ENCODE measurements around the gene ZNF438. TPM values are rescaled to one million over a fixed set of nuclear protein-coding genes. Genes with fewer than 3 reads are reported as not detected.
A peak's percentile ranks its signal among the peaks of the same experiment; 100 is the strongest.

Gene ZNF438
- total and polyA plus RNA-seq, 2 donors (not counting 1 experiment from before 2014, with no cell fraction given), result 4.7 to 6.6 TPM

DNA sequence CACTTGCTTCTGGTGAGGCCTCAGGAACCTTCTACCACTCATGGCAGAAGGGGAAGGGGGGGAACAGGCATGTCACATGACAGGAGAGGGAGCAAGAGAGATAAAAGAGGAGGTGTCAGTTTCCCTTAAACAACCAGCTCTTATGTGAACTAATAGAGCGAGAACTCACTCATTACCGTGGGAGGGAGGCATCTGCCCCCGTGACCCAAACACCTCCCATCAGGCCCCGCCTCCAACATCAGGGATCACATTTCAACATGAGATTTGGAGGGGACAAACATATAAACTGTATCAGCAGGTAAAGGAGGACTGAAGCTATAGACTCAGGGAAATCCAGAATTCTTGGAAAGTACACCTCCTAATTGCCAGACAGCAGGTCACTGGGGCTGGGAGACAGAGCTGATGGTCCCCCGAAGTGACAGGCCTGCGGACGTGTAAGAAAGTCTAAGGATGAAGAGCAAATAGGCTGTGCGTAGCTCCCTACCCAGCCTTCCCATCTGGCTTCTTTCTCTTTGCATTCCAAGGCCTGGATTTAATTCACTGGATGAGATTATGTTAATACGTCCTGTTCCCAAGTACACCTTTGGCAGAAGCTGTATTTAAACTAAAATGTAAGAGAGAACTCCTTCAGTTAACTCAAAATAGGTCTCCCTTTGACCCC is 215.4 kb downstream of the ZNF438 start:
- H3K4me3 ChIP-seq (replicated peaks in 1 of 4; ENCODE audit: control extremely low read depth in 1 of 4, insufficient read depth in 1 of 4, low read depth in 3 of 4, low read length in 4 of 4), result no peak overlapping the region
- no peaks in the 10 kb centered on the region for H3K79me2 ChIP-seq (ENCODE audit: control insufficient read depth, insufficient read depth, low read length)
- no peaks in the 10 kb centered on the region for H3K9me3 ChIP-seq (ENCODE audit: control insufficient read depth, insufficient read depth, low read depth, low read length)
- H3K4me2 ChIP-seq (ENCODE audit: extremely low read depth, insufficient read depth, low read length), result no peak overlapping the region
- no peak overlapping the region for H2AFZ ChIP-seq (ENCODE audit: low read length)
- DNase-seq (ENCODE audit: low read depth in 2 of 2), result no peak
- H3K4me1 ChIP-seq (ENCODE audit: control insufficient read depth, extremely low read depth, insufficient read depth, low read length), result peaks cover 44% of the 10 kb centered on the region
- no peak overlapping the region for H3K27ac ChIP-seq (ENCODE audit: insufficient read depth, low read length)
- no peaks in the 10 kb centered on the region for H4K20me1 ChIP-seq (ENCODE audit: control insufficient read depth, extremely low read depth, insufficient read depth, low read length)
- no peak overlapping the region for H3K9ac ChIP-seq (ENCODE audit: insufficient read depth, low read length)
- TF ChIP-seq, protein P1, sequence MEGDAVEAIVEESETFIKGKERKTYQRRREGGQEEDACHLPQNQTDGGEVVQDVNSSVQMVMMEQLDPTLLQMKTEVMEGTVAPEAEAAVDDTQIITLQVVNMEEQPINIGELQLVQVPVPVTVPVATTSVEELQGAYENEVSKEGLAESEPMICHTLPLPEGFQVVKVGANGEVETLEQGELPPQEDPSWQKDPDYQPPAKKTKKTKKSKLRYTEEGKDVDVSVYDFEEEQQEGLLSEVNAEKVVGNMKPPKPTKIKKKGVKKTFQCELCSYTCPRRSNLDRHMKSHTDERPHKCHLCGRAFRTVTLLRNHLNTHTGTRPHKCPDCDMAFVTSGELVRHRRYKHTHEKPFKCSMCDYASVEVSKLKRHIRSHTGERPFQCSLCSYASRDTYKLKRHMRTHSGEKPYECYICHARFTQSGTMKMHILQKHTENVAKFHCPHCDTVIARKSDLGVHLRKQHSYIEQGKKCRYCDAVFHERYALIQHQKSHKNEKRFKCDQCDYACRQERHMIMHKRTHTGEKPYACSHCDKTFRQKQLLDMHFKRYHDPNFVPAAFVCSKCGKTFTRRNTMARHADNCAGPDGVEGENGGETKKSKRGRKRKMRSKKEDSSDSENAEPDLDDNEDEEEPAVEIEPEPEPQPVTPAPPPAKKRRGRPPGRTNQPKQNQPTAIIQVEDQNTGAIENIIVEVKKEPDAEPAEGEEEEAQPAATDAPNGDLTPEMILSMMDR (conservative IDR thresholded peaks at IDR 0.05 in 1 of 2, IDR thresholded peaks at IDR 0.05 in 1 of 2; ENCODE audit: low read depth in 1 of 2, low read length in 2 of 2), result no peak
- no peaks in the 10 kb centered on the region for H3K27me3 ChIP-seq (ENCODE audit: control insufficient read depth, insufficient read depth, low read length)
- H3K36me3 ChIP-seq (ENCODE audit: control insufficient read depth, insufficient read depth, low read length), result no peaks in the 10 kb centered on the region

DNA sequence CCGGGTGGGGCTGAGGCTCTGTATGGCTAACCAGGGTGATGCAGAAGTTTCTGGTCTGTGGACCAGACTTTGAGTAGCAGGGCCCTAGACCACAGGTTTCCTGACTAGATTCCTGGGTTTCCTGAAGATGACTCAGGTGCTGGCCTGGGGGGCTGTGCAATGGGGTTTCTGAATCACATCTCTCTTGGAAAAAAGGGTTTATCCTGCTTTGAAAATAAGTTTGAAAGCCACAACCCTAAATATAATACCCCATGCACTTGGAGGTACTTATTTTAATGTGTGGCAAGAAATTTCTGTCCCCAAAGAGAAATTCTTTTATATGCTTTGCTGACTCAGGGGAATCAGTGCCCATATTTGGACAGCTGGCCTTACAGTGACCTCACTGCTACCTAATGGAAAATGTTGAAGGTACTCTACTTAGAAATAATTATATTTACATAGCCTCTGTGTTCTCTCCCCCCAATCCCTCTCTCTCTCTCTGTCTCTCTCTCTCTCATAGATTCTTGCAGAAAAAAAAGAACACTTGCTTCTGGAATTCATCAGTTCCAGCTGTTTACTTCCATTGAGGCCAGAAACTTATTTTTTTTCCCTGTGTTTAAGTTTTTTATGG is 217.7 kb downstream of the ZNF438 start:
- H3K4me3 ChIP-seq (replicated peaks in 1 of 4; ENCODE audit: control extremely low read depth in 1 of 4, insufficient read depth in 1 of 4, low read depth in 3 of 4, low read length in 4 of 4), result no peak overlapping the region
- no peaks in the 10 kb centered on the region for H4K20me1 ChIP-seq (ENCODE audit: control insufficient read depth, extremely low read depth, insufficient read depth, low read length)
- H3K36me3 ChIP-seq (ENCODE audit: control insufficient read depth, insufficient read depth, low read length), result no peaks in the 10 kb centered on the region
- H3K4me2 ChIP-seq (ENCODE audit: extremely low read depth, insufficient read depth, low read length), result no peak overlapping the region
- no peaks in the 10 kb centered on the region for H3K79me2 ChIP-seq (ENCODE audit: control insufficient read depth, insufficient read depth, low read length)
- H3K4me1 ChIP-seq (ENCODE audit: control insufficient read depth, extremely low read depth, insufficient read depth, low read length), result peaks cover 35% of the 10 kb centered on the region
- TF ChIP-seq, protein P1 (conservative IDR thresholded peaks at IDR 0.05 in 1 of 2, IDR thresholded peaks at IDR 0.05 in 1 of 2; ENCODE audit: low read depth in 1 of 2, low read length in 2 of 2), result no peak
- no peak for TF ChIP-seq EZH2 (IDR thresholded peaks at IDR 0.05; ENCODE audit: low read length, missing control alignments)
- no peaks in the 10 kb centered on the region for H3K9me3 ChIP-seq (ENCODE audit: control insufficient read depth, insufficient read depth, low read depth, low read length)
- H3K27me3 ChIP-seq (ENCODE audit: control insufficient read depth, insufficient read depth, low read length), result no peaks in the 10 kb centered on the region
- H3K27ac ChIP-seq (ENCODE audit: insufficient read depth, low read length), result no peak overlapping the region
- H2AFZ ChIP-seq (ENCODE audit: low read length), result no peak overlapping the region
- peak; percentile 46 to 97 for DNase-seq (ENCODE audit: low read depth in 2 of 2)
- H3K9ac ChIP-seq (ENCODE audit: insufficient read depth, low read length), result no peak overlapping the region

- peak; percentile 95 to 97 for DNase-seq (ENCODE audit: low read depth in 2 of 2)
- Histone ChIP-seq H3K4me1 (ENCODE audit: control insufficient read depth, extremely low read depth, insufficient read depth, low read length) (peaks cover 21% of the 10 kb centered on the region), H3K9ac (ENCODE audit: insufficient read depth, low read length) (no peak overlapping the region), H3K9me3 (ENCODE audit: control insufficient read depth, insufficient read depth, low read depth, low read length) (no peaks in the 10 kb centered on the region), H3K79me2 (ENCODE audit: control insufficient read depth, insufficient read depth, low read length) (no peaks in the 10 kb centered on the region), H4K20me1 (ENCODE audit: control insufficient read depth, extremely low read depth, insufficient read depth, low read length) (no peaks in the 10 kb centered on the region), H2AFZ (ENCODE audit: low read length) (no peak overlapping the region), H3K27me3 (ENCODE audit: control insufficient read depth, insufficient read depth, low read length) (no peaks in the 10 kb centered on the region), H3K36me3 (ENCODE audit: control insufficient read depth, insufficient read depth, low read length) (no peaks in the 10 kb centered on the region), H3K4me2 (ENCODE audit: extremely low read depth, insufficient read depth, low read length) (peak overlapping the region; percentile 56), H3K27ac (ENCODE audit: insufficient read depth, low read length) (peak overlapping the region; percentile 3), H3K4me3 (replicated peaks in 1 of 4; ENCODE audit: control extremely low read depth in 1 of 4, insufficient read depth in 1 of 4, low read depth in 3 of 4, low read length in 4 of 4) (peak overlapping the region in 1 of 4 experiments; percentile 20)
- TF ChIP-seq, protein P1 (conservative IDR thresholded peaks at IDR 0.05 in 1 of 2, IDR thresholded peaks at IDR 0.05 in 1 of 2; ENCODE audit: low read depth in 1 of 2, low read length in 2 of 2), result no peak
- TF ChIP-seq EZH2 (IDR thresholded peaks at IDR 0.05; ENCODE audit: low read length, missing control alignments), result no peak
Measured at GRCh38 chr10:30812018-30812851, 219.4 kb downstream of the ZNF438 start.
